K562 (cell line): ENCODE data around the gene DOLPP1. TPM values are rescaled to one million over a fixed set of nuclear protein-coding genes. Genes with fewer than 3 reads are reported as not detected.
A peak's percentile ranks its signal among the peaks of the same experiment; 100 is the strongest.

ENCODE experiments used
- BCL6 ChIP-seq: fragments of 250-450 bp; sonication (Bioruptor Pico); IDR thresholded peaks from 2 replicates; pipeline ENCODE4 v1.4.0; 2020
- DNMT1 ChIP-seq: fragments of 450-650 bp; IDR thresholded peaks from 2 replicates; pipeline ENCODE4 v1.6.1; 2016; ENCODE audit warnings: antibody characterized with exemption, mild to moderate bottlenecking
- ELF1 ChIP-seq: fragments of 200-800 bp; sonication (Bioruptor generic); IDR thresholded peaks from 2 replicates; pipeline ENCODE4 v1.6.1; 2016; ENCODE audit warnings: missing genetic modification characterization, missing compliant biosample characterization
- HDAC1 ChIP-seq, 2 experiments: fragments of 450-650 bp; IDR thresholded peaks; 2 replicates each; pipeline ENCODE4 v1.6.1; 2016 to 2017; ENCODE audit warnings: inconsistent platforms in 1 of 2, mild to moderate bottlenecking in 1 of 2, moderate library complexity in 1 of 2
- NFRKB ChIP-seq: fragments of 450-650 bp; IDR thresholded peaks from 2 replicates; pipeline ENCODE4 v1.6.1; 2016; ENCODE audit warnings: low read depth
- POU5F1 ChIP-seq: fragments of 150-350 bp; IDR thresholded peaks from 2 replicates; pipeline ENCODE4 v1.6.1; 2014; ENCODE audit warnings: borderline replicate concordance, low read length, low read depth, mild to moderate bottlenecking; ENCODE audit not compliant: partially characterized antibody
- SFPQ ChIP-seq: fragments of 200-400 bp; formaldehyde crosslinking; IDR thresholded peaks from 2 replicates; pipeline ENCODE4 v1.6.1; 2017; ENCODE audit warnings: mild to moderate bottlenecking, low read depth, low read length, moderate library complexity
- ZNF146 ChIP-seq: IDR thresholded peaks from one replicate; pipeline ENCODE4 v1.6.1; 2018; ENCODE audit warnings: missing compliant biosample characterization; ENCODE audit not compliant: unreplicated experiment
- ZNF436 ChIP-seq: fragments of 250-450, 450-650 bp; sonication (Bioruptor Pico); formaldehyde crosslinking; IDR thresholded peaks from 2 replicates; pipeline ENCODE4 v1.7.0; 2020; ENCODE audit warnings: mild to moderate bottlenecking
- ZNF639 ChIP-seq, 2 experiments: fragments of 200-800 bp in 1 of 2; sonication (Bioruptor generic) in 1 of 2; sonication (generic) in 1 of 2; formaldehyde crosslinking in 1 of 2; IDR thresholded peaks in 1 of 2; conservative IDR thresholded peaks in 1 of 2; 2 replicates each; pipeline versions ENCODE4 v1.5.0 to v1.6.1; 2016 to 2020; ENCODE audit warnings: missing compliant biosample characterization in 1 of 2, missing genetic modification characterization in 1 of 2, missing genetic modification reagents in 1 of 2
- polyA plus RNA-seq, 8 experiments: library from polyadenylated mRNA; depleted of rRNA in 4 of 8; stranded (reverse) in 5 of 8; unstranded in 3 of 8; fragments of >200 nt; fragmentation: Nextera tagmentation in 2 of 8; fragmentation: Illumina TruSeq in 1 of 8; extraction: Ambion mirVana in 2 of 8; extraction: Trizol in 1 of 8; gene quantifications; 2 replicates each; pipeline versions ENCODE4 v1.2.1 to v1.2.3, GENCODE V29; 2011 to 2014; ENCODE audit warnings: inconsistent platforms in 1 of 8, missing spikeins in 1 of 8
- total RNA-seq, 7 experiments: library from RNA; depleted of rRNA in 6 of 7; stranded (reverse); fragments of >200 nt in 6 of 7; fragmentation: Illumina TruSeq in 2 of 7; extraction: Trizol in 2 of 7; gene quantifications; 2 replicates each; pipeline versions ENCODE4 v1.2.1 to v1.2.3, GENCODE V29; 2011 to 2021; ENCODE audit warnings: low replicate concordance in 1 of 7

The DOLPP1 gene
- total and polyA plus RNA-seq, 9 of the 15 experiments (the other 6 are each of a cell fraction or from before 2014, with no cell fraction given) = 3.0 to 39.8 (median 30.5) TPM

GRCh38 chr9:129071526-129072126 is 9.3 kb upstream of the DOLPP1 start (continued):
- TF ChIP-seq SFPQ (no peak), ZNF146 (CRISPR knock-in tag) (no peak), ELF1 (tag) (no peak), ZNF639 (CRISPR knock-in tag; conservative IDR thresholded peaks at IDR 0.05 in 1 of 2, IDR thresholded peaks at IDR 0.05 in 1 of 2) (no peak), HDAC1 (IDR thresholded peaks at IDR 0.05) (0 out of 4 replicates have a peak, but pooled peaks of 1 of the 2 experiments have one; percentile 15), BCL6 (CRISPR knock-in tag) (no peak), POU5F1 (no peak), DNMT1 (no peak), ZNF436 (CRISPR knock-in tag) (no peak), NFRKB (no peak)
